Small intestine (tissue), 7 donors: ENCODE results near the gene SPATA31C1. TPM values are rescaled to one million over a fixed set of nuclear protein-coding genes. Genes with fewer than 3 reads are reported as not detected.
A peak's percentile ranks its signal among the peaks of the same experiment; 100 is the strongest.

Experiments used
- DNase-seq, 2 donors: peaks; one replicate each; pipeline versions ENCODE4 v3.0.0 to v3.0.0-alpha.2; 2013
- FAIRE-seq: peaks from 2 replicates; lab custom pipeline; 2012; peaks lifted over from hg19 to GRCh38; lab: Jason Lieb, UNC
- H3K27ac ChIP-seq, 3 donors: one replicate each; pipeline ENCODE4 v1.5.1; 2013; ENCODE audit warnings: low read length in 2 of 3, mild to moderate bottlenecking in 2 of 3, control low read depth in 1 of 3, inconsistent platforms in 1 of 3, low read depth in 1 of 3, moderate library complexity in 1 of 3
- H3K27me3 ChIP-seq, 3 donors: one replicate each; pipeline ENCODE4 v1.6.1; 2013; ENCODE audit warnings: low read length in 3 of 3, inconsistent platforms in 1 of 3; ENCODE audit not compliant: control insufficient read depth in 3 of 3, insufficient read depth in 3 of 3
- H3K36me3 ChIP-seq, 3 donors: one replicate each; pipeline ENCODE4 v1.6.1; 2013; ENCODE audit warnings: low read length in 3 of 3, inconsistent platforms in 1 of 3, low read depth in 1 of 3, mild to moderate bottlenecking in 1 of 3, moderate library complexity in 1 of 3; ENCODE audit not compliant: control insufficient read depth in 3 of 3, insufficient read depth in 2 of 3
- H3K4me1 ChIP-seq, 3 donors: one replicate each; pipeline ENCODE4 v1.6.1; 2013; ENCODE audit warnings: low read length in 2 of 3, inconsistent platforms in 1 of 3, low read depth in 1 of 3, mild to moderate bottlenecking in 1 of 3, moderate library complexity in 1 of 3; ENCODE audit not compliant: control insufficient read depth in 3 of 3, insufficient read depth in 2 of 3
- H3K4me3 ChIP-seq, 3 donors: one replicate each; pipeline ENCODE4 v1.5.1; 2013; ENCODE audit warnings: low read length in 3 of 3, control low read depth in 1 of 3, inconsistent platforms in 1 of 3, low read depth in 1 of 3, mild to moderate bottlenecking in 1 of 3, moderate library complexity in 1 of 3
- H3K9me3 ChIP-seq, 2 donors: one replicate each; pipeline ENCODE4 v1.6.1; 2013; ENCODE audit warnings: low read depth in 1 of 2, low read length in 1 of 2; ENCODE audit not compliant: control insufficient read depth in 2 of 2, insufficient read depth in 1 of 2
- WGBS, 3 donors: extraction: QIAGEN DNeasy Blood & Tissue Kit; methylation state at CpG; one replicate each; pipeline ENCODE4 v1.1.7; 2013; 5-methylcytosine and 5-hydroxymethylcytosine counted together
- polyA plus RNA-seq, 4 donors: library from polyadenylated mRNA; stranded (reverse) in 3 of 4; unstranded in 1 of 4; fragments of 200-250 nt in 3 of 4; fragments of 120-200 nt in 1 of 4; gene quantifications; one replicate each; pipeline versions ENCODE4 v1.2.1 to v1.2.3, GENCODE V29; 2013
- donor health status: healthy with polysubstance abuse.
- donor health status: control.
- donor health status: control.
- donor health status: Bipolar disorder and iron deficiency.
- donor health status: healthy.

SPATA31C1 gene
- polyA plus RNA-seq, 4 donors, result 0.13 TPM; not detected in 3

DNA sequence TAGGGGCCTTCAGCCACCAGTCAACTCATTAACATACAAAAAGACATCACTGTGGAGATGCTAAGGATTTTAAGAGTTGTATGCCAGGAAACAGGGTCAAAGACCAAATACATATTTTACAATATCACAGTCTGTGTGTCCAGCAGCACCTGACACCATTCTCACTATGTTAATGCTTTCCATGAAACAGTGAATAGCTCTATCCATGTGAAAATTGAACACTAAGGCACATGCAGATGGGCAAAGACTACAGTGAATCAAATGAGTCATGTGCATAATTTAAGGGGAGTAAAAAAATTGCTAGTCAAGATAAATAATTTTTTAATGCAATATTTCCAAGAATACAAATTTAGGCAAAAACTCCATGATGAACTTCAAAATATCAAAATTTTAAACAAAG is 42.7 kb upstream of the SPATA31C1 start:
- Histone ChIP-seq H3K9me3 (peaks cover 0 to 7% of the 10 kb centered on the region in 2 donors), H3K36me3 (no peaks in the 10 kb centered on the region), H3K27ac (peak overlapping the region in 1 of 3 donors; percentile 58), H3K27me3 (no peaks in the 10 kb centered on the region), H3K4me1 (peaks cover 0 to 33% (median 4%) of the 10 kb centered on the region in 3 donors), H3K4me3 (no peak overlapping the region)
- DNase-seq (no peak), FAIRE-seq (no peak)

DNA sequence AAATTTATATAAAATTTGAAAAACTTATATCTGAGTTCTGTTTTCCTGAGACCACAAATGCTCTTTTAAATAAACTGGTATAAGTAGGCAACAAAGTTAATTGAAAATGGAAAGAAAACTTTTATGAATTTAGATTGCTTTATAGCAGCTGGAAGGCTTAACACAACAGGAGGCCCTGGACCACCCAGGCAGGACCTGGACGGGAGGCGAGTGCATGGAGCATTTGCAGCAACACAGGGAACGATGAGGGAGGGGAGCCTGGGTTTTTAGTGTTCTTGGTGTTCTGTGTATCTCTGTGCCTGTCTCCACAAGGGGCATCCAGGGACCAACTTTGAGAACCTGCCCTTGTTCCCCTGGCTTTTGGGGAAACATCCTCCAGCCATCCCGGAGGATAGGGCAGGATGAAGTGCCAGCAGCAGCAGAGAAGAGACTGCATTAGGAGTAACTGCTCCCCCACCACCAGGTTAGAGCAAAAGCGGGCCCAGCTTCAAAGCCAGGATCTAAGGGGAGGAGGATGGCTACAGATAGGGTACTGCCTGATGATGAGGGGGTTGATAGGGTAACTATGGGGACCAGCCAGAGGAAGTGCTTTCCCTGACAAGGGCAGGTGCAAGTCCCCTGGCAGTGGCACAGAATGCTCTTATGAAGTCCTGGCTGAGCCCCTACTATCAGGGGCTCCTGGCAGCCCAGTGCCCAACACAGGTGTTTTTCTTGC is 41.8 kb upstream of the SPATA31C1 start:
- Histone ChIP-seq H3K4me1 (peaks cover 0 to 33% (median 4%) of the 10 kb centered on the region in 3 donors), H3K9me3 (peaks cover 0 to 7% of the 10 kb centered on the region in 2 donors), H3K36me3 (no peaks in the 10 kb centered on the region), H3K4me3 (no peak overlapping the region), H3K27me3 (no peaks in the 10 kb centered on the region), H3K27ac (no peak overlapping the region)
- DNase-seq (no peak), FAIRE-seq (no peak)
- 70 to 87% (median 85%) methylated on average over 5 of the region's 5 CpGs for WGBS, 3 donors

DNA sequence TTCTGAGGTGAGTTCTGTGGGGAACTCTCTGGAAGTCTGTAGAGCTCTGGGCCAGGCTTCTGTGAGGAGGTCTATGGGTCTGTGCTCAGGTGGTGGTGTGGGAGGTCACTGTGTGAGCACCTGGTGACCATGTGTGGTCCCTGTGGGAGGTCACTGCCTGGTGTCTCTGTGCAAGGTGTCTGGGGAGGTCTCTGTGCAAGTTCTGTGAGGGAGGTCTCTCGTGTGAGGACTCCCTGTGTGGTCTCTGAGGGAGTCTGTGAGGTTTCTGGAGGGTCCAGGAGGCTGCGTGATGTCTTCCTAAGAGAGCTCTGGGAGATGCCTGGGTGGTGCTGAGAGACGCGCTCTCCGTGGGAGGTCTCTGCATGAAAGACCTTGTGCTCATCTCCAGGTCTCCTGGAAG is 41.1 kb upstream of the SPATA31C1 start:
- no peak overlapping the region for H3K27ac ChIP-seq
- no peaks in the 10 kb centered on the region for H3K27me3 ChIP-seq
- DNase-seq, result no peak
- H3K9me3 ChIP-seq, result peaks cover 0 to 7% of the 10 kb centered on the region in 2 donors
- WGBS, 3 donors, result 85 to 88% (median 85%) methylated on average over 5 of the region's 5 CpGs
- H3K4me3 ChIP-seq, result no peak overlapping the region
- no peaks in the 10 kb centered on the region for H3K36me3 ChIP-seq
- peaks cover 0 to 33% (median 4%) of the 10 kb centered on the region in 3 donors for H3K4me1 ChIP-seq
- FAIRE-seq, result no peak

DNA sequence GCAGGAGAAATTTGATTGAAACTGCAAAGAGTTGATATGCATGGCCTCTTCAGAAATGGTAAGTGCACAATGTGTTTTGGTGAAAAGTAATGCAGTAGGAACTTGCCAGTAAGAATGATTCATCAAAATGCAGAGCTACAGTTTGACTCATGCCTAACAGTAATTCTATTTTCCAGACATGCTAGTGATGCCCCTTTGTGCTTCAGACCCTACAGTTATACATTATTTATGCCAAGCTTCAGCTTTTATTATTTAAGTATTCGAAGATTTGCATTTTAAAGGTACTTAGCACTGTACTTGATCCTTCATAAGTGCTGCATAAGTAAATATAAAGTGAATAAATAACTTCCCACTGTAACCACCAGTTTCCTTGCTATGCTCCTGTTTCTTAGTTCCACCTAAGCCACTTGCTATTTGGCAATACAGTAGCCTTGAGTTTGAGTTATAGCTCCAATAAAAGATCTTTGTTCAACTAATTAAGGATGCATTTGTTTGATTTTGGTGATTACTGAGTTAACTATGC is 38.7 kb upstream of the SPATA31C1 start:
- 29 to 62% (median 50%) methylated on average over 1 of the region's 1 CpG for WGBS, 3 donors
- H3K9me3 ChIP-seq, result peaks cover 0 to 7% of the 10 kb centered on the region in 2 donors
- no peak overlapping the region for H3K27ac ChIP-seq
- no peaks in the 10 kb centered on the region for H3K36me3 ChIP-seq
- DNase-seq, result peak; percentile 27 to 44
- FAIRE-seq, result no peak
- no peaks in the 10 kb centered on the region for H3K27me3 ChIP-seq
- peaks cover 0 to 22% (median 4%) of the 10 kb centered on the region in 3 donors for H3K4me1 ChIP-seq
- H3K4me3 ChIP-seq, result no peak overlapping the region

DNA sequence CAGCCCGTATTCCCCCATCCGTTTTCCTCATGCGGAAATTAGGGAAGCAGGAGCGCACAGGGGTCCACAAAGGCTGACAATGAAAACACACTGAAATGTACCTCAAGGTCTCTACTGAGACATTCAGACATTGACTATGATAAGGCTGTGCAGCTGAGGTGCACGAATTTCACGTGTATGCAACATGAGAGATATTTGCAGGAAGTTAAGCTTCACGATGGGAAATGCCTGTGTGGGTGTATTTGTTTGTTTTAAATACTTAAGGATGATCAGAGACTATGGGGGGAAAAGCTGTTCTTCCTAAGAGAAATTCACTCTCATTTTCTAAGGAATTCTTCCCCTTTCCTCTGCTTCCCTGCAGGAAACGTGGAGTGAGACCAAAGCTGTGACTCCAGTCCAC is 37.6 kb upstream of the SPATA31C1 start:
- WGBS, 3 donors, result 55 to 73% (median 66%) methylated on average over 8 of the region's 8 CpGs
- no peak for FAIRE-seq

DNA sequence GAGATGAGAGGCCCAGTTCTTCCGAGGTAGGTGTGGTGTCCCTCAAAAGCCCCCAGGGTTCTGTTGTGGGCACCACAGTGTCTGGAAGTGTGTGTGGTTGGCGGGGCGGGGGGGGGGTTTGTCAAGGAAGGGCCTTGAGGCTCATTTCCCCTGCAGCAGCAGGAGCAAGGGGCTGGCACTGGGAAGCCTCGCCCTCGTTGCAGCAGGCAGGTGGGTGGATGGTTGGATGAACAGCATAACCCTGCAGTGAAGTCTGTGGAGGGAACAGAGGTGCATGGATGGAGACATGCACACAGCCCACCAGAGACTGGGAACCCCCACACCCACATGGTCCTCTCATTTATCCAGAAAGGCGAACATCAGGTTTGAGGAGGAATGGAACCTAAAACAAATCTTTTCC is 37.1 kb upstream of the SPATA31C1 start:
- FAIRE-seq, result no peak
- H3K9me3 ChIP-seq, result peaks cover 0 to 7% of the 10 kb centered on the region in 2 donors
- no peak overlapping the region for H3K27ac ChIP-seq
- H3K4me1 ChIP-seq, result peaks cover 0 to 12% (median 4%) of the 10 kb centered on the region in 3 donors
- no peak overlapping the region for H3K4me3 ChIP-seq
- WGBS, 3 donors, result 76 to 81% (median 80%) methylated on average over 6 of the region's 6 CpGs
- no peak for DNase-seq
- H3K27me3 ChIP-seq, result no peaks in the 10 kb centered on the region
- H3K36me3 ChIP-seq, result no peaks in the 10 kb centered on the region

More for the DNA sequence above, 37.6 kb upstream of the SPATA31C1 start:
- Histone ChIP-seq H3K27me3 (no peaks in the 10 kb centered on the region), H3K27ac (no peak overlapping the region), H3K4me1 (peaks cover 0 to 12% (median 4%) of the 10 kb centered on the region in 3 donors), H3K9me3 (peaks cover 0 to 7% of the 10 kb centered on the region in 2 donors), H3K4me3 (no peak overlapping the region), H3K36me3 (no peaks in the 10 kb centered on the region)
- no peak for DNase-seq

DNA sequence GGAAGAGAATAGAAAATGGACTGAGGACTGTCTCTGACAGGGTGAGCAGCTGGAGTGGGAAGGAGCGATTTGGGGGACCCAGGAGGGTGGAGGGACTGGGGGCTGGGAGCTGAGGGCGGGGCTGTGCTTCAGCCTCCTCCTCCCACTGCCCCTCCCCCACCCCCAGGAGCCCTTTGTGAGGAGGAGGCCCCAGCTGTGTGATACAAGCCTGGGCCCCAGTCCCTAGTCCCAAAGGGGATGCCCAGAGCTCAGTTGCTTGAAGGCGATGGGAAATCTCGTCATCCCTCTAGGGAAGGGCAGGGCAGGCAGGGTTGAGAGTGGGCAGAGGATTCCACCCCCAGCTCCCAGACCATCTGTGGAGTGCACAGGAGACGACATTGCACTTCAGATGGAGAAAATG is 35.1 kb upstream of the SPATA31C1 start, which contains the start of gene SPATA31E1:
Gene SPATA31E1, plus strand, starts transcription at position 251 of the 400 bp plus-strand sequence. Its CDS starts 15 bp downstream, at position 266.
- DNase-seq (no peak), FAIRE-seq (no peak)
- 68 to 76% (median 73%) methylated on average over 5 of the region's 5 CpGs for WGBS, 3 donors
- Histone ChIP-seq H3K27ac (no peak within 1 kb of the TSS), H3K4me1 (peaks cover 0 to 16% (median 2%) of the 10 kb centered on the region in 3 donors), H3K9me3 (peaks cover 0 to 7% of the 10 kb centered on the region in 2 donors), H3K27me3 (no peaks in the 10 kb centered on the region), H3K4me3 (no peak within 1 kb of the TSS), H3K36me3 (no peaks in the 10 kb centered on the region)

DNA sequence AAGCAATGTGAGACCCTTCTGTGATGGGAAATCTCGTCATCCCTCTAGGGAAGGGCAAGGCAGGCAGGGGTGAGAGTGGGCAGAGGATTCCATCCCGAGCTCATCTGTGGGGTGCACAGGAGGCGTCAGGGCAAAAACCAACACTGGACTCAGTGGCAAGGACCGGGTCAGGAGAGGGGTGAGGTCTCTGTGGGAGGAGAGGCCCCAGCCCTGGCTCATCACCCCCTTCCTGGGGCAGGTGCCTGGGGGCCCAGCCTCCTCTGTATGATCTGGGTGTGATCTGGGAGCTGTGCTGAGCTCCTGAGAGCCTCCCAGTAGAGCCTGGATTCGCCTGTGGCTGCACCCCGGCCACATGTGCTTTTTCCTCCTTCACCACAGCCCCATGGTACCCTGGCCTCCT is 34.5 kb upstream of the SPATA31C1 start:
- 85 to 88% (median 87%) methylated on average over 6 of the region's 6 CpGs for WGBS, 3 donors
- no peak overlapping the region for H3K27ac ChIP-seq
- no peak for DNase-seq

More for the DNA sequence above, 34.5 kb upstream of the SPATA31C1 start:
- no peak for FAIRE-seq
- H3K4me3 ChIP-seq, result no peak overlapping the region
- H3K27me3 ChIP-seq, result no peaks in the 10 kb centered on the region
- H3K36me3 ChIP-seq, result no peaks in the 10 kb centered on the region
- peaks cover 0 to 22% (median 2%) of the 10 kb centered on the region in 3 donors for H3K4me1 ChIP-seq
- peaks cover 0 to 4% of the 10 kb centered on the region in 2 donors for H3K9me3 ChIP-seq
